GM21529 (cell line): ENCODE measurements around the gene CALCOCO1.
"Not testable (repeated sequence)": the region's sequence is repeated elsewhere in the genome, so short reads cannot be mapped to it uniquely, and the experiment has no call there.

ENCODE experiments used
- ATAC-seq: cut with Tn5 transposase; IDR thresholded peaks from one replicate; pipeline ENCODE4 v1.9.1; 2021; ENCODE audit not compliant: unreplicated experiment

The CALCOCO1 gene

DNA sequence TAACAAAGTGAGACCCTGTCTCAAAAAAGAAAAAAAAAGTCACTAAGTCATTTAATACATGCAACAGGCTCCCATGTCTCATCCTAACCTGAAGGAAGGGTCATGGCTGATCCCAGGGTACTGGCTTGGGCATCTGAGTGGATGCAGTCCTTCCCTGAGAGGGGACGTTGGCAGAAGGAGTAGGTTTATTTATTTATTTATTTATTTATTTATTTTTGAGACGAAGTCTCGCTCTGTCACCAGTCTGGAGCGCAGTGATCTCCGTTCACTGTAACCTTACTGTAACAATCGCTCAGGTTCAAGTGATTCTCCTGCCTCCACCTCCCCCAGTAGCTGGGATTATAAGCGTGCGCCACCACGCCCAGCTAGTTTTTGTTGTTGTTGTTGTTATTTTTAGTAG is 7.2 kb upstream of the CALCOCO1 start:
- ATAC-seq: no peak

DNA sequence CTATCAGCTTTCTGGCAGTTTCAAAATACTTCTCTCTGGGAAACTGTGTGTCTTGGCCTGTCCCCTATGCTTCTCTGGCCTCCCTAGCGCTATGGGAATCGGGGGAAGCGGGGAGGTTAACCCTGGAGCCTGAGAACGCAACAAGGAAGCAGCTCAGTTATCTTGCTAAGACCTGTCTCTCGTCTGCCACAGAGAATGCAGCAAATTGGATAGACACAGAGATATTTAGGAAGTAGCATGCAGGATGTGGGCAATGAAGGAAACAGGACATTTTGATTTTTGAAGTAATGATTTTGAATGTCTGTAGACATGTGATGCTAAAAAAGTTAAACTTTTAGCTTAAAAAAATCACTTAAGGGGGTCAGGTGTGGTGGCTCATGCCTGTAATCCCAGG is 6.6 kb upstream of the CALCOCO1 start:
- no peak for ATAC-seq

- ATAC-seq: no peak
Measured at GRCh38 chr12:53733051-53733806, 6.0 kb upstream of the CALCOCO1 start.

GRCh38 chr12:53729644-53730043 is 2.4 kb upstream of the CALCOCO1 start:
- ATAC-seq: no peak

GRCh38 chr12:53728206-53728605 is 954 bp upstream of the CALCOCO1 start:
- no peak for ATAC-seq

DNA sequence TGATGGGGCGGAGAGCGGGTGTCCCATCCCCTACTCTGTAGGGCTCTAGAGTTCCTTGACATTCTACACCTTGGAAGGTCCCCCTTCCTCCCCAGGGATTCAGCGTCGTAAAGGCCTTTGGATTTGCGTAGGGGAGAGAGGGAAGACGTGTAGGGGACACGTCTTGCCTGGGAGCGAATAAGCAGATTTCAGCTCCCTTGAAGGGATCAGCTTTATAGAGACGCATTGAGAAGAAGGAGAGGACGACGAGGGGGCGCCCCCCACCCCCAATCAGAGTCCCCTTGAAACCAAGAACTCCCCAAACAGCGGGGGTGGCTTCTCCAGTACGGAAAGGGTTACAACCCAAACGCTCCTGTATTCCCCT is 324 bp downstream of the CALCOCO1 start:
- ATAC-seq: peak; percentile 0

- no peak for ATAC-seq
Measured at GRCh38 chr12:53726341-53726740, 911 bp downstream of the CALCOCO1 start.

DNA sequence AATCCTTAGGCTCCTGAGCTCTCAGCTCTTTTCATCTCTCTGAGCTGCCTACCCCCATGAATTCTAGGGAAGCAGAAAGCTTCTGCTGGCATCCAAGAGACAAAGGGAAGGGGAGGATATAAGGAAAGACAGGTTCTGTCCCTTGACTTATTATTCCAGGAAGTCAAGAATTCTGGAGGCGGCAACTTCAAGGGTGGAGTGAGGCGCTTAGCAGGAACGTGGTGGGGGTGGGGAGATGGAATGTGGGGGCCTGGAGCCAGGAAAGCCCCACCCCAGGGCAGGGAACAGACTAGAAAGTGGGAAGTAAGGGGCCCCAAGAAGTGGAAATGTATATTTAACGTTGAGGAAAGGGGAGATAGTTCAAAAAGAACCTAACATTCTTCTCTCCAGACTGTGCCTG is 1.4 kb downstream of the CALCOCO1 start:
- no peak for ATAC-seq

- ATAC-seq: no peak
Measured at GRCh38 chr12:53722450-53723041, 4.7 kb downstream of the CALCOCO1 start.

DNA sequence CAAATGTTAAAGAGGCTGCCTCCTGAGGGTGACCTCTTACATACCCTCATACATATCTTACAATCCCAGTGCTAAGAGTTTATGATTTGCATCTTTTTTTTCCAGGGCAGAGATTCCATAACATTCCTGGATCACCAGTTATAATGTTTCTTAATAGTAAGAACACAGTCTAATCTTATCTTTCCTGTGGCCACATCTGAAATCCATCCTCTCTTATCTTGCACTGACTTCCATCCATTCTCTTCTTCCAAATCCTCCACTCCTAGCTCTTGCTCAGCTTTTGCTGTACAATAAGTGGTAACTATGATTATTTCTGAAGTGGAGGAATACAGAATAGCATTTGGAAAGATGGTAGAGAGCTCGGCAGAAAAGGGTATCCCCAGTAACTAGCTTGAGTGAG is 6.3 kb downstream of the CALCOCO1 start:
- ATAC-seq: no peak

- no peak for ATAC-seq
Measured at GRCh38 chr12:53719649-53720048, 7.6 kb downstream of the CALCOCO1 start.

GRCh38 chr12:53718567-53718966 is 8.7 kb downstream of the CALCOCO1 start:
- not testable (repeated sequence) for ATAC-seq

DNA sequence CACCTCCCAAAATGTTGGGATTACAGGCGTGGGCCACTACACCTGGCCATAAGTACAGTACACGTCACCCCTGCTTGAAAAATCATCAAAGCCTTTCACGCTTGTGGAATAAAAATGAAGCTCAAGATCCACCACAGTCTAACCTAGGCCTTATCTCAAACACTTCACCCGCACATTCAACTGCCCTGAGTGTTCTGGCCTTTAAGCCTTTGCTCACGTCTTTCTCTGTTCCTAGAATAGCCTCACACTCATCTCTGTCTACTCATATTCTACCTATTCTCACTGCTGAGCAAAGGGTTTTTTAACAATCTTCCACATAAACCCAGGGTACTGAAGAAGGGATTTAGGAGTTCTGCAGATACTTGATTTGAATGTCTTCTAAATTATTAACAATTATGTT is 9.9 kb downstream of the CALCOCO1 start:
- no peak for ATAC-seq

DNA sequence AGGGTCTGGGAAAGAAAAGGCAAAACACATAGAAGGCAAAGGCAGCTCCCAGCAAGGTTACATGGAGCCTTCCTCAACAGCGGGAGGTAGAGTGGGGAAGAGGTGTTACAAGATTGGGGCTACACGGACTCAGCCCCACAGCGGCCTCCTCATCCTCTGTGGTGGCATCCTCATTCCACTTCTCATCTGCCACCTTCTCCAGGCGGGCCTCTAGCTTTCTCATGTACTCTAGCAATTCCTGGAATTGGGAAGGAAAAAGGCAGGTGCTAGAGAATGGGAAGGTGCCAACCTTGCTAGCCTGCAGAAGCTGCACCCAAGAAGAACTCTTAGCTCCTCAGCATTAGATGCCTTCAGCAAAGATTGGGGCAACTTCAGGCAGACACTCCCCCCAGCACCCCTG is 13.2 kb downstream of the CALCOCO1 start:
- no peak for ATAC-seq

- no peak for ATAC-seq
Measured at GRCh38 chr12:53713516-53713915, 13.7 kb downstream of the CALCOCO1 start.

GRCh38 chr12:53712059-53712643 is 15.1 kb downstream of the CALCOCO1 start:
- no peak for ATAC-seq

- no peak for ATAC-seq
Measured at GRCh38 chr12:53710091-53710490, 17.2 kb downstream of the CALCOCO1 start.

- ATAC-seq: no peak
Measured at GRCh38 chr12:53709671-53710070, 17.6 kb downstream of the CALCOCO1 start.

- no peak for ATAC-seq
Measured at GRCh38 chr12:53706080-53706479, 21.2 kb downstream of the CALCOCO1 start.

GRCh38 chr12:53703756-53704155 is 23.5 kb downstream of the CALCOCO1 start:
- no peak for ATAC-seq

DNA sequence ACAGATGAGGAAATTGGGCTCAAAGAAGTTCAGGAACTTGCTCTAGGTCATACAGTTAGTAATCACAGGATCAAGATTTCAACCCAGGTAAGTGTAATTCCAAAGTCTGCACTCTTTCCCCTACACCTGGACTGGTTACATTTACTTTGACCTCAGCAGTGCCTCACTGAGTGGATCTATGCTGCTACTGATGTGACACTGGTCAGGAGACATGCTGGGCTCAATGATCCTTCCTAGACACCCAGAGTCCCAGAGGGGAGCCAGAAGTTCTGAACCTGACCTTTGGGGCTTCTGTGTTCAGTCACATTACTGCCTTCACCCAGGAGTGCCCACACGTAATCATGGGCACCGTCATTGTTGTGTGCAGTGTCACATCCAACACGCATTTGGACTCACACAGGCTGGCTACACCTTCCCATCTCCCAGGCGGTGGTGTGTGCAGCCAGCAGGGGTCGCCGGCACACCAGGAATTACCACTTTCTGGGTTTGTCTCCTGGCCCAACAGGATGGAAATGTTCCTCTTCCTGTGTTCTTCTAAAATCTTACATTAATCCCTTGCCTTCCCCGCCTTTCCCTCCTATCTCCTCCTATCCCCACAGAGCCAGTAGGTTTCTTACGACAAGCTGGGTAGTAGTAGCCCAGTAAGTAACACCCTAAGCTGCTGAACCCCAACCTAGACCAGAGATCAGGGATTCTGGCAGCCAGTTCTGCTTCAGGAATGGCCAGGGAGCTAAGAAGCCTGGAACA is 25.6 kb downstream of the CALCOCO1 start:
- peak; percentile 65 for ATAC-seq

DNA sequence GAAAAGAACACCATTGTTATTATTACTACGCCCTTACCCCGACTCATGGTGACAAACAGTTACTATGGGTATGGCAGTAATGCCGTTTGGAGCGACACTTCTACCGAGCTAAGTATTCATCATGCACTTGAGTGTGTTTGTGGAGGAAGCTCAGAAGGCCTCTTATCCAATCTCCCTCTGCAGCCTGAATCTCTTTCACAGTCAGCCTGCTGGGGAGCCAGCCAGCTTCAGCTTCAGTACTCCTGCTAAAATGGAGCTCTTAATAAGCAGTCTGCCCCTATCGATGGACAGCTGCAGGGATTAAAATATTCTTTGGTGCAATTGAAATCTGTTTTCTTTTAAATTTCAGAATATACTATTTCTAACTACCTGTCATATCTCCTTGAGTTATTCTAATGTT is 26.7 kb downstream of the CALCOCO1 start:
- no peak for ATAC-seq
